Suppressor macrophage (primary cell): Measurements from ENCODE around the gene TBX4.
"Not testable (repeated sequence)": the region's sequence is repeated elsewhere in the genome, so short reads cannot be mapped to it uniquely, and the experiment has no call there.

Source experiments
- DNase-seq, 4 experiments: peaks; one replicate each; pipeline ENCODE4 v3.0.0-alpha.2; 2020 to 2022

The TBX4 gene

DNA sequence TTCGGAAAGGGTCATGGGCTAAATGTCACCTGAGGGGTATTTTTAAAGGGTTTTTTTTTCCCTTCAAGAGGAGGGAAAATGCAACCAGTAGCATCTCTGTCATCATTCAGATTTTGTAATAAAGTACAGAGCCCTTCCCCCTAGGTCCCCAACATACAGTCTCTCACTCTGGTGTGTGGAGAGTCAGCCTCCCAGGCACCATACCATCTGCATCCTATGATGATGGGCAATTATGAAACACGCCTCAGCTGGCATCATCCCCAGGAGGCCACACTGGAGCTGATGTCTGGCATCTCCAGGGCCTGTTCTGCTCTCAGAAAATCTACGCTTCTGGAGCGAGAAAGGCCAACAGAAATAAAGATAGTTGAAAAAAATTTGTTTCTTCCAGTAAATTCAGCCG lies 32.0 kb downstream of the TBX4 start:
- DNase-seq, result no peak

DNA sequence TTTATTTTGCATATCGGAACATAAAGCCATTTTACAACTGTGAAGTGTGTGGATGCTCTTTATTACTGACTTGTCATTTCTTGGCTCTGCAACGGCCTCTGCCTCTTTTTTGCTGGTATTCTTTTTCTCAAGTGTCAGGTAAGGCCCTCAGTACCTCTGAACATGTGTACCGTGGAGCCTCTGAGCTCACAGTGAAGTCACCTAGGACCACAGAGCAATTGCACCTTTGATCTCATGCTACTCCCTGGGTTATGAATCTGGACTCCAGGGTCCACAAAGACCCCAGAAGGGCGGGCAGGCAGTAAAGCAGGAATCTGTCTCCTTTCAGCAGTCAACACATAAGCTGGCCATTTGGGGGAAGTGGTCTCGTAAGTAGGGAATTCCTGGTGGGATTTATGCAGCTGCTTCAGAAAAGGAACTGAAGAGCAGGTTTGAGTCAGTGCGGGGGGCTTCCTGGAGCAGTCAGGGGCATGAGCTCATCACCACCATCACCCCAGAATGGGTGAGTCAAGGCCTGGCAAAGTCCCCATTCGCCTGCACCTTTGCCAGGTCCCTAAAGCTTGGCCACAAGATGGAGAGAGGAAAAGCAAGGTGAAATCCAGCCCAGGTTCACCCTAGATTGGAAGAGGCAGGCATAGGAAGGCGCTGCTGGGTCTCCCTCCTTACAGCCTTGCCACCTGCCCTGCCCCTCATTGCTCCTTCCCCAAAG lies 33.0 kb downstream of the TBX4 start:
- no peak for DNase-seq

DNA sequence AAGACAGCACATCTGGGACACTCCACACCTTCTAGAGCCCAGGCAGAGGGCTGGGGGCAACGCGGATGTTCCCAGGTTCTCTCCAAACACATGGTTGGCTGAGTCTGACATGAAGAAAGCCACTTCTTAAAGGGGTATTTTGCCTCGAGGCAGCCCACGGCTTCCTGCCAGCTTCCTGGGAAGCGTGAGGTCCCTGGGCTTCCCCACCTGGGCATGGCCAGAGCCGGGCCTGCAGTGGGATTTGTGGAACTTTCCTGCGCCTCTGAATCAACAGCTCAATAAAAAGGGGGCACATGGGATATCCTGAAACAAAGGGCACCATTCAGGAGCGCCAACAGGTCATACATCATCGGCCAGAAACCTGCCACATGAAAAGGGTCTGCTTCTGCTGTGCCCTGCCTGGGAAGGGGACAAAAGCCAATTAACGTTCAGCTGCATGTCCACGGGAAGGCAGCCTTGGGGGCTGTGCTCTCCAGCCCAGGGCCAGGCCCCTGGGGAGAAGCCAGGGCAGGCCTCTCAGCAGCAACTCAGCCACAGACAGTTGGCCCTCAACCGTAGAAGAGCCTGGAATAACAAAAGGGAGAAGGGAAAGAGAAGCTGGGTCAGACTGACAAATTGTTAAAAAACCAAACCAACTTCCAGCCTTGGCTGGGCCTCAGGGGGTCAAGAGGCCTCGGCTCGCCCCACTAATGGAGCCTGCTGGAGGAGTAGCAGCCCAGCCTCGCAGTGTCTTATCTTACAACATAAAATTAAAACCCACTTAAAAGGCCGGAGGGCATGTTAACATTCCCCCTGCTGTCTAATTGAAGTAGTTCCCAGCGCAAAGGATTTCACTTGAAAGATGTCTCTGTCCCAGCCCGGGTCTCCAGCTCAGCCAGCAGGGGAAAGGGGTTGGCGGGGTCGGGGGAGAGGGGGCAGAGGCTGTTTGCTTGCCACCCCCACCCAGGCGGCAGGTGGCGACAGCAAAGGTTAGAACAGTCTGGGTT lies 34.2 kb downstream of the TBX4 start:
- no peak for DNase-seq

DNA sequence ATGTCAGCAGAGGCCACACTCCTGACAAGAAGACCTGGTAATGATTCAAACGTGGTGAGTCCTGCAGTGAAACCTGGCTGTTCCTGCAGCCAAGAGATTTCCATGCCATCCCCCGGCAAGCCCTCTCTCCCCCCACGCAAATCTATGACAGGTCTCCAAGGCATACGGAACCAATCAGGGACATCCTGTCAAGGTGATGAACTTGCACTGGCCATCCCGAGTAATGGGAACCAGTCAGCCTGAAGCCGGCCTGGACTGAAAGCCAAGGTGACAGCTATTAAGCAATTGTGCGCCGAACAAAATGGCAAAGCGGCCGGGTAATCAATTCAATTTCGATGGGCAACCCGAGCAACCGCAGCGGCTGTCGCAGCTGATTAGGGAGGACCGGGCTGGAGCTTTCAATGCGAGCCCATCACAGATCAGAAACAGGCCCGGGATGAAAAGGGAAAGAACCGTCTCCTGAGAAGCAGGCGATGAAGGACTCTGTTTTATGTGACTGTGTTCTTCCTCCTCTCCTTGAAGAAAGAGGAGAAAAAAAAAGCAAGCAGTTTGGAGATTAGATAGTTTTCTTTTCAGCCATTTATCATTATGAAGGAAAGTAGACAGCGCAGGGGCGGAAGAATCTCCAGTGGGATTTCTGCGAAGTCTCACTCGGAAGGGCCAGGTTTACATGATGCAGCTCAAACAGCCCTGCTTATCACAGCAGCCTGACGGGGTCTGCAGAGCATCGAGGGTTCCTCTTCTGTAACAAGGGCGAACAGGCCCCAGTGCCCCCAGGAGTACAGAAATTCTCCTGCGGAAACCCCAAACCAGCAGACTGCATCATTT lies 35.2 kb downstream of the TBX4 start:
- DNase-seq, result no peak

DNA sequence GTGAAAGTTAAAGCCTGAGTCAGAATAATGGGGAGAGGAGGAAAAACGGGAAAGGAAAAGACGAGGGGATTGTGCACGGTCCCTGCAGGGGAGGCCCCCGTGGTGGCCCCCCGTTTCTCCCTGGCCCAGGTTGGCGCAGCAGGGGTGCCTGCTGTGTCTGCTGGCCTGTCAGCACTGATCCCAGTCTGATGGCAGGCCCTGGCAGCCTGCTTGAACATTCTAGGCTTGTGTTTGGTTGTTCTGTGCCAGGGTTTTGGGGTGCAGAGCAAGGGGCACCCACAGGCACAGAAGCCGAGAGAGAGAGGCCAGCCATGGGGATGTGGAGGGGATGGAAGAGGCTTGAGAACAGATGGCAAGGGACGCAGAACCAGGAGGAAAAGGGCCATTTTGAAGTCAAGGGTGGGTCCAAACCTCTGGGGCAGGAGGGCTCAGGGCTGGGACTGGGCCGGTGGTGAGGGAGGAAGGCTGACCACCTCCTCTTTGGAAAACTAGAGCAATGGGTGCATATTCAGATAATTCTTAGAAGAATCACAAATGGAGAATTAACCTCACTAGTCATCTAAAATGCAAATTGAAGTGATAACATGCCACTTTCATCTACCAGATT lies 35.9 kb downstream of the TBX4 start:
- DNase-seq, result no peak

DNA sequence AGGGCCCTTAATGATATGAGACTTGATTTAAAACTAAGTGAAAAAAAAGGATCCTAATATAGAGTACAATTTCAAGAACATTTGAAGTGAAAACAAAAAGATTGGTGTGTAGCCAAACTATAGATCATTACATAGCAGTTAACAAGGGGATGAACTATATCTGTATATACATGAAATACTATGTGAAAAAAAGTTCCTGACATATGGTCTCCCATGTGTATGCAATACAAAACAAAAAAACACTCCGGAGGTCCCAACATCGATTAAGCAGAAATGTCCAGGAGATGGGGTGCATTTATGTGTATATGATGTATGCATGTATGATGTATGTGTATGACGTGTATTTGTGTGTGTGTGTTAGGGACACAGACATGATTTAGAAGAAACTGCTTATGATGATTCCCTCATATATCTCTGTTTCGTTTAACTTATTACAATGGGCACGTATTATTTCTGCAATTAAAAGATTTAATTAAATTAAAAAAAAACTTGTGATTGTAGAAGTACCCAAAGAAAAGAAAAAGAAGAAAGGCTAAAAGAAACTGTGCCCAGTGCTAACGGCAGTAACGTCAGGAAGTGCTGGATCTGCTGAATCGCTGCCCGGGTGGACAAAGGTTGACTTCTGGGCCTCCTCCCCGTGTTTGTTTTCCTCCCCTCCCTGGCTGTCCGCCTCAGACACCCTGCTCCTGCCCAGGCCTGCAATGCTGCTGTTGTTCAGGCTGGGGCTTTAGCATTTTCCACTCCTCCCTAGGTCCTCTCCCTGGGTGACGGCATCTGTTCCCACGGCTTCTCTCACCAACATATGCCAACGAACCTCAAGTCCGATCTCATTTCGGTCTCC lies 36.9 kb downstream of the TBX4 start:
- DNase-seq, result no peak

DNA sequence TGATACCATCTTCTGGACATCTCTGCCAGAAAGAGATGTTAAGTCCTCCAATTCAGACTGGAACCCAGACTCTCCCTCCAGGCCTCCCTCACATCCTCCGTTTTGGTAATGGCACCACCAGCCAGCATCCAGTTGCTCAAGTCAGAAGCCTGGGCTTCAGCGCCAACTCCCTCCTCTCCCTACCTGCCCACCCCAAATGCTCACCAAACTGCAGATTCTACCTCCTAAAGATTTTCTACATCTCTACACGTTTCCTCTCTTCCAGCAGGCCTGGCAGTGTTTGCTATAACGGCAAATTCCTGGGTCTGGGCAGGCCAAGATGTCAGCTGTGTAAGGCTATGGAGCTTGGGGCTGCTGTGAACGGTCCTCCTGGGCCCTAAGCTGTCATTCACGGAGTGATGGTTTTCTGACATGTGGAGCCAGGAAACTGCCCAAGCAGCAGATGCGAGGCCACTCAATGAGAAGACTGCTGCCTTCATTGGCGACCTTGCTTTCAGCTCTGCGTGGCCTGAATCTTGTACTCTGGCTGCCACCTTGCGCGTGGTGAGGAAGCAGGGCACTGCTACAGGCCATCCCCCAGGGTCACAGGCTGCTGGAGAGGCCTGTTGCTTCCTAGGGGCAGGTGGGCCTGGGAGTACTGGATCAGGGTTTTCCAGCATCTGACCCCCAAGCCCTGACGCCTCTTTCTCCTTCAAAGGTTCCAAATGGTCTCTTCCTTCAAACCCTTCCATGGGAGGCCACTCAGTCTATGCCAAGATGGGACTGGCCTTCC lies 37.7 kb downstream of the TBX4 start:
- no peak for DNase-seq

DNA sequence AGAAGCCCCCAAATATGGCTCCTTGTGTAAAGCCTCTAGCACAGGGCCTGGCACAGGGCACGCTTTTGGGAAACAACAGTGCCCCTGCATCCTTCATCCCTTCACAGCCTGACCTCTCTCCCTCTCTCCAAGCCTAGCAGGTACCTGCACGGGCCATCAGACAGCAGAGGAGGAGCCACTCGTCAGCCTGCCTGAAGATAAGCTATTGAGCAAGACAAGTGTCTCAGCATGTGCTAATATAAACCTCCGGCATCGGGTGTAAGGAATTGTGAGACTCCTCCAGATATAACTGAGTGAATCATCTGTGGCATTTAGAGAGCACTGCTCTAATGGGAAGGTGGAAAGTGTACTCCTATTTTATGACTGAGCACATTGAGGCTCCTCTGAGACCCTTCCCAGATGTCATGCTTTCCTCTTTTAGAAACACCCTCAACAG lies 38.3 kb downstream of the TBX4 start:
- DNase-seq, result no peak

DNA sequence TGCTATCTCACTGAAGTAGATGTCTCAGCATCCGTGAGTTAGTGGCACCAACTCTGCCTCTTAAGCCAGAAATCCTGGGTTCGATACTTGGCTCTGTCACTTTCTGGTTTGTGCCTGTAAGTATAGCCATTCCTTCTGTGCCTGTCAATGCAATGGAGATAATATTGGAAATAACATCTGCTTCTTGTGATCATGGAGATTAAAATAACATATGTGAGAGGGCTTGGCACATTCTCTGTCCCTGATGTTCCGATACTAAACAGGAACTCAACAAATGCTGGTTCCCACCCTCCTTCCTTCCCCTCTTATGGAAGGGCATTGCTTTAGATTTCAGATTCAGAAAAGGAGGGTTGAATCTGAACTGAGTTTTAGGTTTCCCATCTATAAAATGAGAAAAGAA lies 39.8 kb downstream of the TBX4 start:
- DNase-seq, result no peak

DNA sequence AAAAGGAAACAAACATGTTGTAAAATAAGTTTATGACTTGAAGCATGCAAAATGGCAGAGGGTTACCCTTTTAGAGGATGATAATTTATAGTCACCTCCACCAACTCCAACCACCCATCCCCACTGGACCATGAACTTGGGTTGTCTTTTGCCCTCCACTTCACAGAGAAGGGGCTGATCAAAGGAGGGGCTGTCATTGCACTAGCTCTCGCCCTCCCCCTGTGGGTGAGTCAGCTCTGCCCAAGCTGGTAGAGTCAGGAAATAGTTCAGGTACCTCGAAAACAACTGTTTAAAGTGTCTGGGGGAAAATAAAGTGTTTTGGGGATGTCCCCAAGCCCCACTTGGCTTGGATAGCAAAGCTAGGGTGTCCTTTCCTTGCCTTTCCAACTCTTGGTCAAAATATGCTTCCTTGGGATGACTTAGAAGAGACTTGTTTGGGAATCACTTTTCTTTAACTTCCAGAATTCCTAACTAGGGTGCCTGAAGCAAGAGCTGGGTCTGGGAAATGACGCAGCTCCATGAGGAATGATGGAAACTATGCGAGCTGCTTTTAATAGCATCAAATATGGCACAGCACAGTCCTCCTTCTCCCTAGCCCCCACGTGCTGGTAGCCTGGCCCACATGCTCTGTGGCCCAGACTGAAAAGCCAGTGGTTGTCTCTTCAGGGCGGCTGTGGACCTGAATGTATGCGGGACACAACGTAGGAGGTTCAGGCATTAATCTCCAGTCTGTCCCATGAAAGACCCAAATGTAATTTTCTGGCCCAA lies 40.7 kb downstream of the TBX4 start:
- DNase-seq, result no peak

DNA sequence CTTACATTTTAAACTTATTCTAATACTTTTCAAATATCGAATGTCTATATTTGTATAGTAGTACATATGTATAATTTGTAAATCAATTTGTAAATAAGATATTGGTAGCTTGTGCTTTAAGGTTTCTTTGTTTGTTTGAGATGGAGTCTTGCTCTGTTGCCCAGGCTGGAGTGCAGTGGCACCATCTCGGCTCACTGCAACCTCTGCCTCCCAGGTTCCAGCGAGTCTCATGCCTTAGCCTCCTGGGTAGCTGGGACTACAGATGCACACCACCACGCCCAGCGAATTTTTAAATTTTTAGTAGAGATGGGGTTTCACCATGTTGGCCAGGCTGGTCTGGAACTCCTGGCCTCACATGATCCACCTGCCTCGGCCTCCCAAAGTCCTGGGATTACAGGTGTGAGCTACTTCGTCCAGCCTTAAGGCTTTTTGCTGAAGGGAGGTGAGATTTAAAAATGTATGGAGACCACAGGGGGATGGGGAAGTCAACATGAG lies 41.7 kb downstream of the TBX4 start:
- not testable (repeated sequence) for DNase-seq

DNA sequence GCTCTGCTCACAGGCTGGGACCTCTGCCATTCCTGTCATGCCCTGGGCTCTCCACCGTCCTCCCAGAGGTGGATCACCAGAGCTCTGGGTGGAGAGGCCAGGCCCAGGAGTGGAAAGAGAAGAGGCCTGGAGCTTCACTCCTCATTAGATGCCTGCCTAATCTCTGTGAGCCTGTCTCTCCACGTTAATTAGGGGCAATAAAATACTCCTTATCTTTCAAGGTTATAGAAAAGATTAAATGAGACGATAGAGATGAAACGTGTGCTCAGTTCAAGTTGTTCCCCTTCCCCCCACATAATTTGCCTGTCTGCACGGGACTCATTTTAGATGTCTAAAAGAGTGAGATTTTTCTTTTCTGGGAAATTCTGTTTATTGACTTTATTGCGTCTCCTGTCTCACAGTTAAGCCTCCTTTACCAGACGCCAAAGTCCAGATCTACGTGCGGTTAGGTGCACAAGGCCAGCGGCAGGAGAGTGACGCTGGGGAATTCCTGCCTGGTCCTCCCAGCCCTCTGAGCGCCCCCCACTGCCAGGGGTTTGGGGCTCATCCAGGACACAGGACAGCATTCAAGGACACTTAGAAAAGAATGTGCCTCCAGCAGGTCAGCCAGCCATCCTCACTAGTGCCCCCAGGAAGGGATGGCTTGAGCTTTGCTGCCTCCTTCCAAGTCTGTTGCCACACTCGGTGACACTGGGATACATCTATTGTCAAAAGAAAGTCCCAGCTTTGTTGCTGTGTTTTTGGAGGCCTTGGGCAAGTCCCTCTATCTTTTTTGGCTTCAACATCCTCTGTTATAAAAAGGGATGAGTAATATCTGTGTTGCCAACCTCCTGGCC lies 42.3 kb downstream of the TBX4 start:
- no peak for DNase-seq

DNA sequence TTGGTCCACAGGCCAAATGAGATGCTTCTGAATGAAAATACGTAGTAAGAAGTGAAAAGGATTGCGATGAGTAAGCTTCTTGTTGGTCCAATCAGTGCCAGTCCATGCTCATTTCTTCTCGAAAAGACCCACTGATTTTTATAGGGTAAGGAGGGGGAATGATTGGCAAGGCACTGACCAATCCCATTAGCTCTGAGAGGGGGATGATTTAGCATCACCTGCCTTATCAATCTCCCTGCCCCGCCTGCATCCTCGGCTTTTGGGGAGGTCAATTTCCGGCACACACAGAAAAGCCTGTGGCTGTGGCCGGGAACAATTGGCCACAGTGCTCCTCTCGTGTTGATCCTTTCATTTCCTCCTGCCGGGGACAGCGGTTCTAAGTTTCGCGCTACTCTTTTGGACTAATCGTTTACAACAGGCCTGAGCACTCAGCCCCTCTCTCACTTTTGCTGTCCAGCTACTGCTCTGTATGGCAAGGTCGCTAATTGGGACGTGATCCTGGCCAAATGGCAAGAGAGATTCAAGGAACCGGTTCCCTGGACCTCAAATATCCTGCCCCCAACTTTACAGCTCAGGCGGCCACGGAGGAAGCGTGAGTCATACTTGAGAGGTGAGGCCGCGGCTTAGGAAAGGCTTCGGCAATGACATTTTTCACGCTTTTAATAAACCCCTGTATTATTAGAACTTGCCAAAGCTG lies 43.1 kb downstream of the TBX4 start:
- DNase-seq, result peak in 1 of 4 experiments; percentile 14

DNA sequence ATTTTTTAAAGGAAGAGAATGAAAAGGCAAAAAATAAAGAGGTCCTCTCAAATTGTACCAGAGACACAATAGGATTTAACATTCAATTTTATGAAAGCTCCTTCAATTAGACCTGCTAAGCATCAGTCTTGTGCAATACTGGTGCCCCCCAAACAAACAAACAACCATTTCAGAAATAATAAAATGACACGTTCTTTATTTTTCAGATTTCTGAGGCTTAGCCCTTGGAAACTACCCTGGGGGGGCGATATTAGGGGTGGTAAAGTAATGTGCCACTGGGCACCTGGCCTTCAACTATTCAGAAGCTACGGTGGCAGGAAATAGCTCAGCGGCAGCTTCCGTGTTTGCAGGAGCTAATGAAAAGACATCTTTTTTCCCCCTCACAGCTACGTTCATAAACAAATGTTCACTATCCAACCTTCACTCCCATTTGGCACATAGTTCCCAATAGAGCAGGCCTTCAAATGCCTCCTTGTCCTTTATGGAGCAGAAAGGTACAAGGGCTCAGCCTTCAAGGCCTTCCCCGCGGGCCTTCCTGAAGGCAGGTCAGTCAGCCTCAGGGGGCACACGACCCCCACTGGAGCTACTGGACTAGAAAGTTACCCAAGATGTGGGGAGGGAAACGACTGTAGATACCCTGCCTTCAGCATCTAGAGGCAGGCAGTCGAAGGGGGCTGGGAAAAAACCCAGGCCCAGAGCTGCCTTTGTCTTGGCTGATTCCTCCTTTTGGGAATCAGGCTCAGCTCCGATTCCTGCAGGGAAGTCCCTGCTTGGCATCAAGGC lies 44.1 kb downstream of the TBX4 start:
- DNase-seq, result no peak

DNA sequence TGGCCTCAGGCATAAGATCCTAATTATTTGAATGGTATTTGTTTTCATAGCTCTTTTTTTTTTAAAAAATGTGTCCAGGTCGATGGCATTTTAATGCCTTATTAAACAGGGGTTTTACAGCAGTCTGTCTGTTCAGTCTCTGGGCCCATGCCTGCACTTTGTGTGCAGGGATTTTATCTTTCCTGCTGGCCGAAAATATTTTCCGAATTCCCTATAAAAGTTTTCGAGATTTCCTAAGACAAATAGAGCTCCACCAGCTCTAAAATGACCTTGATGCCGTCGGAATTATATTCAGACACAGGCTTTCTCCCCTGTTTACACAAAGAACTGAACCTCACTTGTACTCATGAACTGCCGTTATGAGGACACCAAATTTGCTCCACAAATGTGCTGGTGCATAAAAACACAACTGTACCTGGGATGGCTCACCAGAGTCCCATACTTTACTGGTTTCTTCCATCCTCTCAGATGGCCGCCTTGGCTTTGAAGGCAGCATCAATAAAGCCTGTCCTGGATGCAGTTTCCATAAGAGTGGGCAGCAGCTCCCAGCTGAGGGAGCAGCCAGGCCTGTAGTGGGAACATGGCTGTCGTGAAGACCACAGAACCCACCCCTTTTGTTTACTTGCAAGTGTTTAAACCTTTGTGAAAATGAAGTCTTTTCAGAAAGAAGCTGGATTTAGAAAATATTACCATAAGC lies 44.9 kb downstream of the TBX4 start:
- DNase-seq, result no peak
